ENCODE data around the gene NANOG. TPM values are rescaled to one million over a fixed set of nuclear protein-coding genes. Genes with fewer than 3 reads are reported as not detected.
"Not testable (repeated sequence)": the region's sequence is repeated elsewhere in the genome, so short reads cannot be mapped to it uniquely, and the experiment has no call there.

Gene NANOG
- total RNA-seq, 3 donors from 2014 or later (not counting 1 experiment from before 2014, with no cell fraction given), result not detected

DNA sequence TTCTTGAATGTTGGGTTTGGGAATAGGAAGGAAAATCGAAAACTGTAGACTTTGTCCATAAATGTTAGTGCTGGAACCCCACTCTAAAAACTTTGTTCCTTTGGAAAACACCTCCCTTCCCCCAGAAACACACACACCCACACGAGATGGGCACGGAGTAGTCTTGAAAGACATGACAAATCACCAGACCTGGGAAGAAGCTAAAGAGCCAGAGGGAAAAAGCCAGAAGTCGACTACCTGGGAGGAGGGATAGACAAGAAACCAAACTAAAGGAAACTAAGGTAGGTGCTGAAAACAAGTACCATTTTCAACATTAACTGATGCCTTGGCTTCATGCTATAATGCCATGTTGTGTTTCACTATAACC, 925 bp upstream of the NANOG start:
- intact Hi-C loops (cut with micrococcal nuclease), result no loop called here
- no peak overlapping the region for H3K27ac Mint-ChIP-seq

DNA sequence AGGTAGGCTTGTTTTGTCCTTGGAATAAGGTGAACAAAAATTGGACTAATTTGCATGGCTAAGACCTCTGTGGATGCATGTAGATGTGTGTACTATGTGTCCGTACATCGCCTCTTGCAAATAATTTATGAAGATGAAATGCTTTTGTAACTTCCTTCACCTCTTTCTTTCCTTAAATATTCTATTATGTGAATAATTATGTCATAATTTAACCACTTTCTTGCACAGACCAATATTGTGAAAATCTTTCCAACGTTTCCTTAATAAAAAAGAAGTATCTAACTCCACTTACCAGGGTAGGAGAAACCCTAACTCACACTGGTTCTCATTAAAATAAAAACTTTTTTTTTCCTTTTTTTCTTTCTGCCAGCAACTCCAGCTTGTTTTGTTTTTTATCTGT, 4.0 kb downstream of the NANOG start:
- H3K9me3 Mint-ChIP-seq, result no peaks in the 10 kb centered on the region
- TF ChIP-seq, protein P1, sequence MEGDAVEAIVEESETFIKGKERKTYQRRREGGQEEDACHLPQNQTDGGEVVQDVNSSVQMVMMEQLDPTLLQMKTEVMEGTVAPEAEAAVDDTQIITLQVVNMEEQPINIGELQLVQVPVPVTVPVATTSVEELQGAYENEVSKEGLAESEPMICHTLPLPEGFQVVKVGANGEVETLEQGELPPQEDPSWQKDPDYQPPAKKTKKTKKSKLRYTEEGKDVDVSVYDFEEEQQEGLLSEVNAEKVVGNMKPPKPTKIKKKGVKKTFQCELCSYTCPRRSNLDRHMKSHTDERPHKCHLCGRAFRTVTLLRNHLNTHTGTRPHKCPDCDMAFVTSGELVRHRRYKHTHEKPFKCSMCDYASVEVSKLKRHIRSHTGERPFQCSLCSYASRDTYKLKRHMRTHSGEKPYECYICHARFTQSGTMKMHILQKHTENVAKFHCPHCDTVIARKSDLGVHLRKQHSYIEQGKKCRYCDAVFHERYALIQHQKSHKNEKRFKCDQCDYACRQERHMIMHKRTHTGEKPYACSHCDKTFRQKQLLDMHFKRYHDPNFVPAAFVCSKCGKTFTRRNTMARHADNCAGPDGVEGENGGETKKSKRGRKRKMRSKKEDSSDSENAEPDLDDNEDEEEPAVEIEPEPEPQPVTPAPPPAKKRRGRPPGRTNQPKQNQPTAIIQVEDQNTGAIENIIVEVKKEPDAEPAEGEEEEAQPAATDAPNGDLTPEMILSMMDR (IDR thresholded peaks at IDR 0.05), result no peak
- H3K4me1 Mint-ChIP-seq, result no peaks in the 10 kb centered on the region
- H3K36me3 Mint-ChIP-seq, result no peaks in the 10 kb centered on the region
- Histone ChIP-seq H3K4me1 (ENCODE audit: control insufficient read depth, insufficient read depth, low read length) (no peaks in the 10 kb centered on the region), H3K36me3 (ENCODE audit: control insufficient read depth, insufficient read depth, low read length) (no peaks in the 10 kb centered on the region), H3K4me3 (ENCODE audit: low read length) (no peak overlapping the region), H3K27ac (ENCODE audit: low read length) (no peak overlapping the region), H3K27me3 (ENCODE audit: control insufficient read depth, insufficient read depth, low read length) (no peaks in the 10 kb centered on the region), H3K9me3 (ENCODE audit: control insufficient read depth, insufficient read depth, low read length) (no peaks in the 10 kb centered on the region)
- 70% methylated on average over 1 of the region's 3 CpGs for WGBS (ENCODE audit: insufficient coverage)
- no peak overlapping the region for H3K27ac Mint-ChIP-seq
- intact Hi-C loops (cut with micrococcal nuclease), result no loop called here
- H3K4me3 Mint-ChIP-seq, result no peak overlapping the region
- DNase-seq (no peak), ATAC-seq (no peak)
- peaks cover 4 to 5% of the 10 kb centered on the region in 2 donors for H3K27me3 Mint-ChIP-seq (ENCODE audit: low read depth in 2 of 2)

More for the DNA sequence above, 925 bp upstream of the NANOG start:
- ATAC-seq, result no peak
- no peaks in the 10 kb centered on the region for H3K9me3 Mint-ChIP-seq
- Histone ChIP-seq H3K4me3 (ENCODE audit: low read length) (no peak overlapping the region), H3K4me1 (ENCODE audit: control insufficient read depth, insufficient read depth, low read length) (peaks cover 5% of the 10 kb centered on the region), H3K27ac (ENCODE audit: low read length) (no peak overlapping the region), H3K9me3 (ENCODE audit: control insufficient read depth, insufficient read depth, low read length) (no peaks in the 10 kb centered on the region), H3K27me3 (ENCODE audit: control insufficient read depth, insufficient read depth, low read length) (no peaks in the 10 kb centered on the region), H3K36me3 (ENCODE audit: control insufficient read depth, insufficient read depth, low read length) (no peaks in the 10 kb centered on the region)
- H3K4me3 Mint-ChIP-seq, result no peak overlapping the region
- no peak for DNase-seq
- WGBS (ENCODE audit: insufficient coverage), result 69% methylated on average over 3 of the region's 4 CpGs
- H3K27me3 Mint-ChIP-seq (ENCODE audit: low read depth in 2 of 2), result peaks cover 12 to 14% of the 10 kb centered on the region in 2 donors
- TF ChIP-seq, protein P1 (IDR thresholded peaks at IDR 0.05), result no peak
- no peaks in the 10 kb centered on the region for H3K36me3 Mint-ChIP-seq
- no peaks in the 10 kb centered on the region for H3K4me1 Mint-ChIP-seq

DNA sequence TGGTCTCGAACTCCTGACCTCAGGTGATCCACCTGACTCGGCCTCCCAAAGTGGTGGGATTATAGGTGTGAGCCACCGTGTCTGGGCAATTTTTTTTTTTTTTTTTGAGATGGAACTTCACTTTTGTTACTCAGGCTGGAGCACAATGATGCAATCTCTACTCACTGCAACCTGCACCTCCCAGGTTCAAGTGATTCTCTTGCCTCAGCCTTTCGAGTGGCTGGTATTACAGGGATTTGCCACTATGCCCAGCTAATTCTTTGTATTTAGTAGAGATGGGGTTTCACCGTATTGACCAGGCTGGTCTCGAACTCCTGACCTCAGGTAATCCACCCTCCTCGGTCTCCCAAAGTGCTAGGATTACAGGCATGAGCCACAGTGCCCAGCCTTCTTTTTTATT, 8.1 kb downstream of the NANOG start:
- DNase-seq; H3K9me3 Mint-ChIP-seq; H3K36me3 Mint-ChIP-seq; H3K4me1 Mint-ChIP-seq; H3K27me3 Mint-ChIP-seq (ENCODE audit: low read depth in 2 of 2); H3K27me3 ChIP-seq (ENCODE audit: control insufficient read depth, insufficient read depth, low read length); H3K27ac ChIP-seq (ENCODE audit: low read length); H3K9me3 ChIP-seq (ENCODE audit: control insufficient read depth, insufficient read depth, low read length); H3K4me3 Mint-ChIP-seq; H3K36me3 ChIP-seq (ENCODE audit: control insufficient read depth, insufficient read depth, low read length); H3K27ac Mint-ChIP-seq; H3K4me1 ChIP-seq (ENCODE audit: control insufficient read depth, insufficient read depth, low read length); ATAC-seq; intact Hi-C loops (cut with micrococcal nuclease); H3K4me3 ChIP-seq (ENCODE audit: low read length): not testable (repeated sequence)
- 81% methylated on average over 6 of the region's 7 CpGs for WGBS (ENCODE audit: insufficient coverage)

DNA sequence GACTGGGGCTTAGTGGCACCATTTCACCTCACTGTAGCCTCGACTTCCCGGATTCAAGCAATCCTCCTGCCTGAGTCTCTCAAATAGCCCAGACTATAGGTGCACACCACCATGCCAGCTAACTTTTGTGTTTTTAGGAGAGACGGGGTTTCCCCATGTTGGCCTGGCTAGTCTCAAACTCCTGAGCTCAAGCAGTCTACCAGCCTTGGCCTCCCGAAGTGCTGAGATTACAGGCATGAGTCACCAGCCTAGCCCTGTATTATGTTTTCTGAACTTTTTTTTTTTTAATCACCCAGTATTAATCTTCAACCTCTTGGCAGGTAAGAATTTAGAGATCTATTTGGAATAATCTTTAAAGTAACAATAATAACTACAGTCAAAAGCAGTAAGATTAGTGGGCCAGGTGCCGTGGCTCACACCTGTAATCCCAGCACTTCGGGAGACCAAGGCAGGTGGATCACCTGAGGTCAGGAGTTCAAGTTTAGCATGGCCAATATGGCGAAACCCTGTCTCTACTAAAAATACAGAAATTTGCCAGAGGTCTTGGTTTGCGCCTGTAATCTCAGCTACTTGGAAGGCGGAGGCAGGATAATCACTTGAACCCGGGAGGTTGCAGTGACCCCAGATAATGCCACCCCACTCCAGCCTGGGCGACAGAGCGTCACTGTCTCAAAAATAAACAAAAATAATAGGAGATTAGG, 8.6 kb downstream of the NANOG start:
- no peaks in the 10 kb centered on the region for H3K4me1 ChIP-seq (ENCODE audit: control insufficient read depth, insufficient read depth, low read length)
- no peaks in the 10 kb centered on the region for H3K27me3 ChIP-seq (ENCODE audit: control insufficient read depth, insufficient read depth, low read length)
- no peaks in the 10 kb centered on the region for H3K4me1 Mint-ChIP-seq
- peaks cover 0 to 6% of the 10 kb centered on the region in 2 donors for H3K27me3 Mint-ChIP-seq (ENCODE audit: low read depth in 2 of 2)
- ATAC-seq (no peak), DNase-seq (no peak)
- H3K4me3 Mint-ChIP-seq, result no peak overlapping the region
- no peak overlapping the region for H3K4me3 ChIP-seq (ENCODE audit: low read length)
- WGBS (ENCODE audit: insufficient coverage), result 87% methylated on average over 10 of the region's 12 CpGs
- intact Hi-C loops (cut with micrococcal nuclease), result no loop called here
- no peak overlapping the region for H3K27ac ChIP-seq (ENCODE audit: low read length)
- no peaks in the 10 kb centered on the region for H3K9me3 ChIP-seq (ENCODE audit: control insufficient read depth, insufficient read depth, low read length)
- H3K36me3 Mint-ChIP-seq, result no peaks in the 10 kb centered on the region
- H3K36me3 ChIP-seq (ENCODE audit: control insufficient read depth, insufficient read depth, low read length), result no peaks in the 10 kb centered on the region
- H3K9me3 Mint-ChIP-seq, result no peaks in the 10 kb centered on the region
- H3K27ac Mint-ChIP-seq, result no peak overlapping the region
- TF ChIP-seq, protein P1 (IDR thresholded peaks at IDR 0.05), result no peak

DNA sequence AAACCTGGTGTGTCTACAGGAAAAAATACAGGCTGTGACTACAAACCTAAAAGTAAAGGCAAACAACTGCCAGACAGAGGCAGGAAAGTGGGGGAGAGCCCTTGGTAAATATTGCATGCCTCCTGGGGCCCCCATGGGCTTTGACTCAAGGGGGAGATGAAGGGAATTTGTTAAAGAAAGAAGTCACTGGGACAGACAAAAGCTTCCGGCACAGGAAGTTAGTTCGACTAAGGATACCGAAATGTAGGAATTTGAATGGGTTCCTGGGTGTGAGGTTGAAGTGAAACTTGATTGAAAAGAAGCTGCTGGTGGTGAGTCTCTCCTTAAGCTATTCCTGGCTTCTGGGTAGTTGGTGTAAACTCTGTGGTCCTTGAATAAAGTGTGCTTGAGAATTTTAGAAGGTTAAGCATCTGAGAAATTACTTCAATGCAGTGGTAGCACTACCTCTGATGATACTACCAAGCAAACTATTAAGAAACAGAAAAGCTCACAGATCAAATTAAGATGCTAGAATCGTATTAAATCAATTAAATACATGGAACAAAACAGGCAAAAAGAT, 9.6 kb downstream of the NANOG start:
- not testable (repeated sequence) for ATAC-seq, H3K4me3 Mint-ChIP-seq
- WGBS (ENCODE audit: insufficient coverage), result no CpG with 5 or more reads among the region's 4 CpGs

More for the DNA sequence above, 9.6 kb downstream of the NANOG start:
- H3K9me3 ChIP-seq (ENCODE audit: control insufficient read depth, insufficient read depth, low read length); H3K4me1 Mint-ChIP-seq; H3K4me3 ChIP-seq (ENCODE audit: low read length); H3K27me3 ChIP-seq (ENCODE audit: control insufficient read depth, insufficient read depth, low read length); DNase-seq; H3K36me3 Mint-ChIP-seq; H3K27ac ChIP-seq (ENCODE audit: low read length); H3K27me3 Mint-ChIP-seq (ENCODE audit: low read depth in 2 of 2); H3K36me3 ChIP-seq (ENCODE audit: control insufficient read depth, insufficient read depth, low read length); H3K27ac Mint-ChIP-seq; intact Hi-C loops (cut with micrococcal nuclease); H3K9me3 Mint-ChIP-seq; H3K4me1 ChIP-seq (ENCODE audit: control insufficient read depth, insufficient read depth, low read length): not testable (repeated sequence)
